Measurements from ENCODE around the gene RBP5.

DNA sequence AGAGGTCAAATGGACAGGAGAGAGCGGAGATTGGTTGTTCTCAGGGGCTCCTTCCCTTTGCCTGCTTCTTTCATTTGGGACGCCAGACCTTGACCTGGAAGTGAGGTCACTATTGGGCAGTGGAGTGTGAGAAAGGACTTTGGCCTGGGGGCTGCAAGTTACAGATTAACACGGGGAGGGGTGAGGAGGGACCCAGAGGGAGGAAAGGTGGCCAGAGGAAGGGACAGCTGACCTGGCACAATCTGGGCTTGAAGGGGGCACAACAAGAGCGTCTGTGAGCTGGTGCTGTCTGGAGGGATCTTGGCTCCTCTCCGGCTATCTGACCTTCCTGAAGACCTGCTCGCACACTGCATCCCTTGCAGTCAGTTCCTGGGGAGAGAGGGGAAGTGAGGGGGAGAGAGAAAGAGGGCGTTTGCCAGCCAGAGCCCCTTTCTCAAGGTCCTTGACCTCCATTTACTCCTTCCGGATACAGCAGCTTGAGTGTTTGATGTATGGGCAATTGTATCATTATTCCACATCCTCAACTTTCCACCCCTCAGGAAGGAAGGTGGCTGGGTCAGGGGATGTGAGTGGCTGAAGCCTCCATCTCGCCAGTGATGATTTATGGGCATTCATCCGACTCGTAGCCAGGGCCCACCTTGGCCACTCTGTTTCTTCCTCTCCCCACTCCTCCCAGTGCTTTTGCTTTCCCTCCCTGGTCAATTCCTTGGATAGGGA lies 4.7 kb downstream of the RBP5 start:
- TF ChIP-seq, protein P1, sequence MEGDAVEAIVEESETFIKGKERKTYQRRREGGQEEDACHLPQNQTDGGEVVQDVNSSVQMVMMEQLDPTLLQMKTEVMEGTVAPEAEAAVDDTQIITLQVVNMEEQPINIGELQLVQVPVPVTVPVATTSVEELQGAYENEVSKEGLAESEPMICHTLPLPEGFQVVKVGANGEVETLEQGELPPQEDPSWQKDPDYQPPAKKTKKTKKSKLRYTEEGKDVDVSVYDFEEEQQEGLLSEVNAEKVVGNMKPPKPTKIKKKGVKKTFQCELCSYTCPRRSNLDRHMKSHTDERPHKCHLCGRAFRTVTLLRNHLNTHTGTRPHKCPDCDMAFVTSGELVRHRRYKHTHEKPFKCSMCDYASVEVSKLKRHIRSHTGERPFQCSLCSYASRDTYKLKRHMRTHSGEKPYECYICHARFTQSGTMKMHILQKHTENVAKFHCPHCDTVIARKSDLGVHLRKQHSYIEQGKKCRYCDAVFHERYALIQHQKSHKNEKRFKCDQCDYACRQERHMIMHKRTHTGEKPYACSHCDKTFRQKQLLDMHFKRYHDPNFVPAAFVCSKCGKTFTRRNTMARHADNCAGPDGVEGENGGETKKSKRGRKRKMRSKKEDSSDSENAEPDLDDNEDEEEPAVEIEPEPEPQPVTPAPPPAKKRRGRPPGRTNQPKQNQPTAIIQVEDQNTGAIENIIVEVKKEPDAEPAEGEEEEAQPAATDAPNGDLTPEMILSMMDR (conservative IDR thresholded peaks at IDR 0.05; ENCODE audit: low read depth, low read length) = no peak
- TF ChIP-seq EZH2 (IDR thresholded peaks at IDR 0.05; ENCODE audit: borderline replicate concordance, low read depth, low read length, poor library complexity, severe bottlenecking) = no peak

All from A673 (cell line).